ENCODE data around the gene CISTR.
A peak's percentile ranks its signal among the peaks of the same experiment; 100 is the strongest.
"Not testable (repeated sequence)": the region's sequence is repeated elsewhere in the genome, so short reads cannot be mapped to it uniquely, and the experiment has no call there.

The CISTR gene

GRCh38 chr12:53751336-53752191 lies at the start of gene CISTR:
TSS of gene CISTR (minus strand) at chr12:53751979.
- no peak for DNase-seq (ENCODE audit: low read depth)

- no peak for DNase-seq (ENCODE audit: low read depth)
Observed at GRCh38 chr12:53798575-53798974, 46.8 kb upstream of the CISTR start.

- no peak for DNase-seq (ENCODE audit: low read depth)
Observed at GRCh38 chr12:53795927-53796326, 44.1 kb upstream of the CISTR start.

GRCh38 chr12:53793221-53793620 lies 41.4 kb upstream of the CISTR start:
- no peak for DNase-seq (ENCODE audit: low read depth)

- no peak for DNase-seq (ENCODE audit: low read depth)
Observed at GRCh38 chr12:53791735-53792326, 40.1 kb upstream of the CISTR start.

- no peak for DNase-seq (ENCODE audit: low read depth)
Observed at GRCh38 chr12:53789570-53789969, 37.8 kb upstream of the CISTR start.

GRCh38 chr12:53788892-53789291 lies 37.1 kb upstream of the CISTR start:
- DNase-seq (ENCODE audit: low read depth) = no peak

GRCh38 chr12:53786411-53786810 lies 34.6 kb upstream of the CISTR start:
- DNase-seq (ENCODE audit: low read depth) = no peak

- DNase-seq (ENCODE audit: low read depth) = no peak
Observed at GRCh38 chr12:53785161-53785560, 33.4 kb upstream of the CISTR start.

- no peak for DNase-seq (ENCODE audit: low read depth)
Observed at GRCh38 chr12:53782093-53782703, 30.4 kb upstream of the CISTR start.

GRCh38 chr12:53781228-53781801 lies 29.5 kb upstream of the CISTR start:
- DNase-seq (ENCODE audit: low read depth) = no peak

- no peak for DNase-seq (ENCODE audit: low read depth)
Observed at GRCh38 chr12:53780323-53780722, 28.5 kb upstream of the CISTR start.

- DNase-seq (ENCODE audit: low read depth) = not testable (repeated sequence)
Observed at GRCh38 chr12:53779679-53780078, 27.9 kb upstream of the CISTR start.

GRCh38 chr12:53777936-53778644 lies 26.3 kb upstream of the CISTR start:
- DNase-seq (ENCODE audit: low read depth) = no peak

- no peak for DNase-seq (ENCODE audit: low read depth)
Observed at GRCh38 chr12:53777412-53777811, 25.6 kb upstream of the CISTR start.

GRCh38 chr12:53776872-53777271 lies 25.1 kb upstream of the CISTR start:
- no peak for DNase-seq (ENCODE audit: low read depth)

- DNase-seq (ENCODE audit: low read depth) = no peak
Observed at GRCh38 chr12:53775478-53776145, 23.8 kb upstream of the CISTR start.

- peak; percentile 83 for DNase-seq (ENCODE audit: low read depth)
Observed at GRCh38 chr12:53770281-53770680, 18.5 kb upstream of the CISTR start.

GRCh38 chr12:53768976-53769375 lies 17.2 kb upstream of the CISTR start:
- DNase-seq (ENCODE audit: low read depth) = no peak

- DNase-seq (ENCODE audit: low read depth) = no peak
Observed at GRCh38 chr12:53766881-53767280, 15.1 kb upstream of the CISTR start.

GRCh38 chr12:53765891-53766290 lies 14.1 kb upstream of the CISTR start:
- DNase-seq (ENCODE audit: low read depth) = no peak

- DNase-seq (ENCODE audit: low read depth) = no peak
Observed at GRCh38 chr12:53764615-53765014, 12.8 kb upstream of the CISTR start.
